ENCODE data around the gene MRGPRX1. TPM values are rescaled to one million over a fixed set of nuclear protein-coding genes. Genes with fewer than 3 reads are reported as not detected.

Gene MRGPRX1
- total RNA-seq = not detected in 2 replicates

GRCh38 chr11:18939314-18939713, at the start of gene MRGPRX1:
MRGPRX1 (minus strand) TSS chr11:18939414; CDS start chr11:18934784, 4,630 bp downstream.

Other genes with a start within 250 kb of the MRGPRX1 start
- 0.57 and 0.83 TPM in 2 replicates for gene TMEM86A, start 240.6 kb downstream of the MRGPRX1 start, total RNA-seq
- under 0.01 TPM in 1 of 2 replicates, not detected in the other for gene IGSF22, start 213.2 kb downstream of the MRGPRX1 start, total RNA-seq
- under 0.01 TPM in 1 of 2 replicates, not detected in the other for gene PTPN5, start 147.6 kb downstream of the MRGPRX1 start, total RNA-seq
- not detected in 2 replicates for gene MRGPRX2, start 121.3 kb upstream of the MRGPRX1 start, total RNA-seq
- gene ZDHHC13, start 177.8 kb upstream of the MRGPRX1 start, total RNA-seq = 10.6 and 12.4 TPM in 2 replicates